Thyroid gland (tissue), 4 donors: ENCODE results near the gene SLC48A1. TPM values are rescaled to one million over a fixed set of nuclear protein-coding genes. Genes with fewer than 3 reads are reported as not detected.

ENCODE experiments used
- DNase-seq, 2 donors: peaks; one replicate each; pipeline ENCODE4 v3.0.0-alpha.2; 2019
- H3K27ac ChIP-seq, 3 donors: fragments of 200-600 bp; sonication (generic); 1 replicate in 2 of 3; 2 replicates in 1 of 3; pipeline ENCODE4 v1.5.1; 2016 to 2019; ENCODE audit warnings: mild to moderate bottlenecking in 1 of 3, moderate library complexity in 1 of 3
- H3K27me3 ChIP-seq: fragments of 200-600 bp; sonication (generic); one replicate; pipeline ENCODE4 v1.5.1; 2019
- H3K36me3 ChIP-seq, 2 donors: fragments of 200-600 bp; sonication (generic); one replicate each; pipeline ENCODE4 v1.5.1; 2016 to 2019
- H3K4me1 ChIP-seq, 2 donors: fragments of 200-600 bp; sonication (generic); one replicate each; pipeline ENCODE4 v1.5.1; 2017 to 2019
- H3K4me3 ChIP-seq, 3 donors: fragments of 200-600 bp; sonication (generic); replicated peaks in 1 of 3; 1 replicate in 2 of 3; 2 replicates in 1 of 3; pipeline ENCODE4 v1.5.1; 2016; ENCODE audit warnings: mild to moderate bottlenecking in 1 of 3
- H3K9me3 ChIP-seq: fragments of 200-600 bp; sonication (generic); one replicate; pipeline ENCODE4 v1.5.1; 2017
- CTCF ChIP-seq, 6 experiments: fragments of 200-600 bp in 3 of 6; fragments of 450-650 bp in 3 of 6; sonication (generic) in 3 of 6; IDR thresholded peaks; one replicate each; pipeline ENCODE4 v1.5.1; 2016 to 2019; ENCODE audit warnings: antibody characterized with exemption in 6 of 6, mild to moderate bottlenecking in 2 of 6, inconsistent platforms in 1 of 6, moderate library complexity in 1 of 6
- POLR2A ChIP-seq, 2 donors: fragments of 450-650 bp; IDR thresholded peaks; one replicate each; pipeline ENCODE4 v1.6.1; 2017; ENCODE audit warnings: antibody characterized with exemption in 2 of 2, mild to moderate bottlenecking in 2 of 2, moderate library complexity in 1 of 2
- WGBS, 2 donors: methylation state at CpG; one replicate each; pipeline ENCODE4 v1.1.5; 2017; 5-methylcytosine and 5-hydroxymethylcytosine counted together
- intact Hi-C: fragments of 100-400 bp; cut with DNase I; formaldehyde crosslinking; loops from one replicate; pipeline ENCODE4 v1.15.1; 2023
- total RNA-seq, 4 donors: library from RNA; depleted of rRNA; stranded (reverse); fragments of >200 nt; gene quantifications; one replicate each; pipeline ENCODE4 v1.2.3, GENCODE V29; 2016

SLC48A1 gene
- total RNA-seq, 4 donors from 2014 or later = 59.3 to 276 (median 187) TPM

DNA sequence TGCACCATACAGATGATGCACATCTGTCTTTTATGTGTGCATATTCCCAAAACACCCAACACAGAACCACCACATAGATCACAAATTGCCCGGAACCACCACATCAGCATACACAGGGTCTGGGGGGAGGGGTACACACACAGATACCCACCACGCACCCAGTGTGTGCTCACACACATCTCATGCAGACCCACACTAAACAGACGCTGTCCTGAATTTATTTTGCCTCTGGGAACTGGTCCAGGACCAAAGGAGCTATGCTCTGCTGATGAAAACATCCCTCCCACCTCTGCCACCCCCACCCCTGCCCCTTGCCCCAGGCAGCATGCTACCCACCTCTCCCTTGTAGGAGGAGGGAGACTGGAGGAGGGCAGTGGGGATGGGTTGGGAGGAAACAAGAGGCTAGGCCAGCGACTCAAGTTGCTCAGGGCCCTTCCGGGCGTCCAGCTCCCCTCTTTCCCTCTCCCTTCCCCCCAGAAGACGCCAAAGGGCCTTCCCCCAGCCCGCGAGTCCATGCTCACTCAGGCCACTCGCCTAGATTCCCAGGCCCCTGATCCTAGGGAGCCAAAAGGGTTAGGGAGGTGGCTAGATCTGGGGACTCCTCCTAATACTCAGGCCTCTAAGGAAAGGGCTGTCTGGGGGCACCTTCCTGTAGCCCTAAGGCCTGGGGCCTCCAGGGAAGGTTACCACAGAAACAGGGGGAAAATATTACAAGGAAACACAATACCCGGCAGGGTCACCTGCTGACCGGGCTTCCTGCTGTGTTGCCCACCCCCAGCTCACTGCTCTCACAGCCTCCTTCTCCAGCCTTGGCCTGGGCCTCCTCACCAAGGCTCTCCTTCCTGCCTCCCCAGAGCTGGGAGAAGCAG is 43.6 kb downstream of the SLC48A1 start:
- DNase-seq = peak; percentile 72 to 81
- Histone ChIP-seq H3K4me3 (peak overlapping the region in 1 of 3 donors; percentile 82), H3K4me1 (peaks cover 53 to 80% of the 10 kb centered on the region in 2 donors), H3K27me3 (no peaks in the 10 kb centered on the region), H3K27ac (peak overlapping the region; percentile 94 to 98 (median 98)), H3K36me3 (no peaks in the 10 kb centered on the region), H3K9me3 (no peaks in the 10 kb centered on the region)
- WGBS, 2 donors = 13 to 25% methylated on average over 11 of the region's 12 CpGs
- intact Hi-C loops = no loop called here
- TF ChIP-seq POLR2A (IDR thresholded peaks at IDR 0.05) (no peak), CTCF (IDR thresholded peaks at IDR 0.05) (no peak)

DNA sequence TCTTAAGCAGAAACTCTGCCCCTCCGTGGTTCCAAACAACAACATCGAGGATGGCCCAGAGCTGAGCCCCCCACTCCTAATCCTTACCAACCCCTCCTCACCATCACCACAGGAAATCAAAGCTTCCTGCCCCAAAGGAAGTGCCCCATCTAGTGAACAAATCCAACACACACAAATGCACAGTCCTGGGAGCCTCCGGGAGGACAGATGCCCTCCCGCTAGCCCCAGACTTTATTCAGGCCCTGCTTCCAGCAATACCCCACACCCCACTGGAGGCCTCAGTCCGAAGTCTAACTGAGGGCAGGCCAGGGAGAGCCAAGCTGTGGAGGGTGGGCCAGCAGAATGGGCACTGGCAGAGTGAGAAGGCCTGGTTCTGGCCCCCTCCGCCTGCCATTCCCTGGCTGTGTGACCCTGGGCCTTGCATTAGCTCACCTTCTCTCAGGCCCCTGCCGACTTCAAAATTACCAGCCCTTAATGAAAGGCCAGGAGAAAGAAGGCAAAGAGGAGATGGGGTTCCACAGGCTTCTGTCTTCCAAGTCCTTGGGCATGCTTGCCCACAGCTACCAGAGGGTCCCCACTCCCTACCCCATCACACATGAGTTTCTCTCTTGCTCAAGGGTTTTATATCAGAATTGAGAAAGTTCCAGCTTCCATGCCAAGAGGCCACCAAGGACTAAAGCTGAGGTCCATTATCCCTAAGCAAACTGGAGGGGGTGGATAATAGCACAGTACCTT is 44.4 kb downstream of the SLC48A1 start:
- Histone ChIP-seq H3K9me3 (no peaks in the 10 kb centered on the region), H3K27me3 (no peaks in the 10 kb centered on the region), H3K4me1 (peaks cover 53 to 80% of the 10 kb centered on the region in 2 donors), H3K27ac (peak overlapping the region; percentile 94 to 98 (median 98)), H3K36me3 (no peaks in the 10 kb centered on the region), H3K4me3 (peak overlapping the region in 1 of 3 donors; percentile 82)
- DNase-seq = no peak
- WGBS, 2 donors = 39 to 52% methylated on average over 6 to 7 of the region's 7 CpGs
- intact Hi-C loops = no loop called here
- TF ChIP-seq POLR2A (IDR thresholded peaks at IDR 0.05) = no peak
- TF ChIP-seq CTCF (IDR thresholded peaks at IDR 0.05) = peak in 1 of 6 experiments; percentile 14

DNA sequence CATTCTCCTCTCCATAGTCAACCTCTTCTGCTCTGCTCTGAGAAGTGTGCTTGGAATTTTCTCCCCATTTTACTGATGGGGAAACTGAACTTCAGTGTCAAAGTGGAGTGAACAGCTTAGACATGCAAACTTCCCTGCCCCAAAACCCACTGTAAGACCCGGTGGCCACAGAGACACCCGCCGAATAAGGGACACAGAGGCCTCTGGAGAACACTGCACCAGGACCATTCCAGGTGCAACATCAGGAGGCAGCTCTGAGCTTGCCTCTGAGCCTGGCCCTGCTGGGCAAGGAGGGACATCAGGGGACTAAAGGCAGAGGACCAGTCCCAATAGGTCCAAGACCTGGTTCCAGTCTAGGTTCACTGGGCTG is 45.0 kb downstream of the SLC48A1 start:
- peaks cover 55 to 82% of the 10 kb centered on the region in 2 donors for H3K4me1 ChIP-seq
- no peaks in the 10 kb centered on the region for H3K9me3 ChIP-seq
- TF ChIP-seq CTCF (IDR thresholded peaks at IDR 0.05) (no peak), POLR2A (IDR thresholded peaks at IDR 0.05) (no peak)
- intact Hi-C loops = no loop called here
- no peak for DNase-seq
- 61 to 69% methylated on average over 3 of the region's 3 CpGs for WGBS, 2 donors
- no peaks in the 10 kb centered on the region for H3K36me3 ChIP-seq
- peak overlapping the region in 1 of 3 donors; percentile 82 for H3K4me3 ChIP-seq
- peak overlapping the region; percentile 94 to 98 (median 98) for H3K27ac ChIP-seq
- no peaks in the 10 kb centered on the region for H3K27me3 ChIP-seq

- Histone ChIP-seq H3K27ac (peak overlapping the region; percentile 94 to 98 (median 98)), H3K4me1 (peaks cover 52 to 82% of the 10 kb centered on the region in 2 donors), H3K4me3 (peak overlapping the region; percentile 8 to 82 (median 37)), H3K9me3 (no peaks in the 10 kb centered on the region), H3K27me3 (no peaks in the 10 kb centered on the region), H3K36me3 (no peaks in the 10 kb centered on the region)
- TF ChIP-seq POLR2A (IDR thresholded peaks at IDR 0.05) = no peak
- TF ChIP-seq CTCF (IDR thresholded peaks at IDR 0.05) = no peak
- 24 to 29% methylated on average over 3 to 12 of the region's 23 CpGs for WGBS, 2 donors
- intact Hi-C loops = no loop called here
- DNase-seq = peak; percentile 57 to 58
Observed at GRCh38 chr12:47818467-47819137, 45.6 kb downstream of the SLC48A1 start.
